Breast epithelium (tissue), 3 donors: ENCODE measurements around the gene ACTN2.

Experiments
- POLR2A ChIP-seq: fragments of 450-650 bp; IDR thresholded peaks from one replicate; pipeline ENCODE4 v1.6.1; 2016; ENCODE audit warnings: antibody characterized with exemption, mild to moderate bottlenecking, moderate library complexity
- POLR2AphosphoS5 ChIP-seq, 3 donors: sonication (generic); formaldehyde crosslinking; IDR thresholded peaks; one replicate each; pipeline ENCODE4 v1.6.1; 2017; ENCODE audit warnings: antibody characterized with exemption in 3 of 3
- TF ChIP-seq, protein P1 (sequence below), 3 donors: fragments of 450-650 bp; IDR thresholded peaks; one replicate each; pipeline ENCODE4 v1.5.1; 2016 to 2017; ENCODE audit warnings: antibody characterized with exemption in 3 of 3, mild to moderate bottlenecking in 3 of 3, moderate library complexity in 3 of 3

DNA sequence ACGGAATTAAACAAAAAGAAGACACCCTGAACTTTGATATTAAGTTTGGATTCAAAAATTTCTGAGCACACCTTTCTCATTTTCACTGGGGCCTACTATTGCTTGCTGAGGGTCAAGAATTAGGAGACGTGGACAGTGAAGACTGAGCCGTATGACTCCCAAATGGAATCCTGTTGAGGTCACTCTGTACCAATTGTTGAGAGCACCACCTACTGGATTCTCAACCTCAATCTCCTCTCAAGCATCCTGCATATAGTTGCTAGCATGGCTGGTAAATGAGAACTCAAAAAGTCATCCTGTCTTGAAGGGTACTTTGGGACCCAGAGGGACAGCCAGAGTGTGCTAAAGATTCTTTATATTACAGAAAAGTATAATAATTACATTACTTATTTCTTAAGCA, 88.6 kb downstream of the ACTN2 start:
- TF ChIP-seq, protein P1, sequence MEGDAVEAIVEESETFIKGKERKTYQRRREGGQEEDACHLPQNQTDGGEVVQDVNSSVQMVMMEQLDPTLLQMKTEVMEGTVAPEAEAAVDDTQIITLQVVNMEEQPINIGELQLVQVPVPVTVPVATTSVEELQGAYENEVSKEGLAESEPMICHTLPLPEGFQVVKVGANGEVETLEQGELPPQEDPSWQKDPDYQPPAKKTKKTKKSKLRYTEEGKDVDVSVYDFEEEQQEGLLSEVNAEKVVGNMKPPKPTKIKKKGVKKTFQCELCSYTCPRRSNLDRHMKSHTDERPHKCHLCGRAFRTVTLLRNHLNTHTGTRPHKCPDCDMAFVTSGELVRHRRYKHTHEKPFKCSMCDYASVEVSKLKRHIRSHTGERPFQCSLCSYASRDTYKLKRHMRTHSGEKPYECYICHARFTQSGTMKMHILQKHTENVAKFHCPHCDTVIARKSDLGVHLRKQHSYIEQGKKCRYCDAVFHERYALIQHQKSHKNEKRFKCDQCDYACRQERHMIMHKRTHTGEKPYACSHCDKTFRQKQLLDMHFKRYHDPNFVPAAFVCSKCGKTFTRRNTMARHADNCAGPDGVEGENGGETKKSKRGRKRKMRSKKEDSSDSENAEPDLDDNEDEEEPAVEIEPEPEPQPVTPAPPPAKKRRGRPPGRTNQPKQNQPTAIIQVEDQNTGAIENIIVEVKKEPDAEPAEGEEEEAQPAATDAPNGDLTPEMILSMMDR (IDR thresholded peaks at IDR 0.05): no peak
- TF ChIP-seq POLR2AphosphoS5 (IDR thresholded peaks at IDR 0.05): no peak
- TF ChIP-seq POLR2A: no peak
